Activated CD4-positive, alpha-beta T cell treated with anti-CD3 and anti-CD28 coated beads for 1 hour (primary cell): ENCODE measurements around the gene CIROP.

Experiments used
- DNase-seq: peaks from one replicate; pipeline ENCODE4 v3.0.0-alpha.2; 2020

CIROP gene

GRCh38 chr14:23104591-23105347 is at the start of gene CIROP:
CIROP (minus strand) TSS chr14:23104989; CDS start chr14:23104920, 69 bp downstream.
- DNase-seq = no peak

- DNase-seq = no peak
Measured at GRCh38 chr14:23153851-23154796, 49.3 kb upstream of the CIROP start.

GRCh38 chr14:23151342-23151741 is 46.6 kb upstream of the CIROP start:
- DNase-seq = no peak

- DNase-seq = no peak
Measured at GRCh38 chr14:23149745-23150144, 45.0 kb upstream of the CIROP start.

- no peak for DNase-seq
Measured at GRCh38 chr14:23148591-23149249, 43.9 kb upstream of the CIROP start.

GRCh38 chr14:23147676-23148075 is 42.9 kb upstream of the CIROP start:
- DNase-seq = no peak

- DNase-seq = no peak
Measured at GRCh38 chr14:23146980-23147379, 42.2 kb upstream of the CIROP start.

- no peak for DNase-seq
Measured at GRCh38 chr14:23146351-23146910, 41.6 kb upstream of the CIROP start.

- no peak for DNase-seq
Measured at GRCh38 chr14:23145794-23146350, 41.1 kb upstream of the CIROP start.

- DNase-seq = no peak
Measured at GRCh38 chr14:23143911-23144310, 39.1 kb upstream of the CIROP start.

- no peak for DNase-seq
Measured at GRCh38 chr14:23142826-23143225, 38.0 kb upstream of the CIROP start.

GRCh38 chr14:23141706-23142444 is 37.1 kb upstream of the CIROP start:
- no peak for DNase-seq

- DNase-seq = no peak
Measured at GRCh38 chr14:23140371-23140770, 35.6 kb upstream of the CIROP start.

GRCh38 chr14:23139874-23140273 is 35.1 kb upstream of the CIROP start:
- no peak for DNase-seq

- DNase-seq = no peak
Measured at GRCh38 chr14:23137813-23138535, 33.2 kb upstream of the CIROP start.

GRCh38 chr14:23137192-23137812 is 32.5 kb upstream of the CIROP start:
- no peak for DNase-seq

- no peak for DNase-seq
Measured at GRCh38 chr14:23136566-23137133, 31.9 kb upstream of the CIROP start.

GRCh38 chr14:23132970-23133369 is 28.2 kb upstream of the CIROP start:
- no peak for DNase-seq

GRCh38 chr14:23131482-23131881 is 26.7 kb upstream of the CIROP start:
- no peak for DNase-seq

- DNase-seq = no peak
Measured at GRCh38 chr14:23130871-23131270, 26.1 kb upstream of the CIROP start.
